ENCODE data around the gene PDE4D.
"Not testable (repeated sequence)": the region's sequence is repeated elsewhere in the genome, so short reads cannot be mapped to it uniquely, and the experiment has no call there.

Gene PDE4D

GRCh38 chr5:58972301-58972700 is 921.2 kb downstream of the PDE4D start:
- DNase-seq: no peak

GRCh38 chr5:58970766-58971165 is 922.8 kb downstream of the PDE4D start:
- no peak for DNase-seq

- no peak for DNase-seq
Measured at GRCh38 chr5:58969795-58970194, 923.7 kb downstream of the PDE4D start.

- DNase-seq: no peak
Measured at GRCh38 chr5:58969253-58969652, 924.3 kb downstream of the PDE4D start.

GRCh38 chr5:58968350-58968749 is 925.2 kb downstream of the PDE4D start:
- no peak for DNase-seq

- DNase-seq: no peak
Measured at GRCh38 chr5:58967597-58968281, 925.8 kb downstream of the PDE4D start.

GRCh38 chr5:58965677-58966414 is 927.7 kb downstream of the PDE4D start:
- no peak for DNase-seq

- DNase-seq: no peak
Measured at GRCh38 chr5:58963821-58964220, 929.7 kb downstream of the PDE4D start.

GRCh38 chr5:58963361-58963760 is 930.2 kb downstream of the PDE4D start:
- DNase-seq: peak; percentile 9

- DNase-seq: no peak
Measured at GRCh38 chr5:58961631-58962280, 931.8 kb downstream of the PDE4D start.

- no peak for DNase-seq
Measured at GRCh38 chr5:58958701-58959100, 934.8 kb downstream of the PDE4D start.

GRCh38 chr5:58953218-58953617 is 940.3 kb downstream of the PDE4D start:
- not testable (repeated sequence) for DNase-seq

- no peak for DNase-seq
Measured at GRCh38 chr5:58950224-58950623, 943.3 kb downstream of the PDE4D start.

- DNase-seq: no peak
Measured at GRCh38 chr5:58946230-58946629, 947.3 kb downstream of the PDE4D start.

- no peak for DNase-seq
Measured at GRCh38 chr5:58944221-58944620, 949.3 kb downstream of the PDE4D start.

- DNase-seq: no peak
Measured at GRCh38 chr5:58940446-58940845, 953.1 kb downstream of the PDE4D start.

- no peak for DNase-seq
Measured at GRCh38 chr5:58939664-58940063, 953.9 kb downstream of the PDE4D start.

GRCh38 chr5:58938563-58939424 is 954.7 kb downstream of the PDE4D start:
- no peak for DNase-seq

GRCh38 chr5:58937031-58937681 is 956.4 kb downstream of the PDE4D start:
- peak; percentile 41 for DNase-seq

- DNase-seq: no peak
Measured at GRCh38 chr5:58934629-58935097, 958.9 kb downstream of the PDE4D start.

GRCh38 chr5:58933891-58934628 is 959.5 kb downstream of the PDE4D start:
- no peak for DNase-seq

All from NCI-H2227 treated with DMSO at 0.1 percent for 48 hours (cell line).